Suprapubic skin (tissue), 4 donors: ENCODE results near the gene RPL39L. TPM values are rescaled to one million over a fixed set of nuclear protein-coding genes. Genes with fewer than 3 reads are reported as not detected.

Experiments used
- DNase-seq, 2 donors: peaks; one replicate each; pipeline ENCODE4 v3.0.0-alpha.2; 2019; ENCODE audit warnings: low spot score in 2 of 2
- H3K27ac ChIP-seq: fragments of 200-600 bp; sonication (generic); one replicate; pipeline ENCODE4 v1.5.1; 2019
- H3K27me3 ChIP-seq: fragments of 200-600 bp; sonication (generic); one replicate; pipeline ENCODE4 v1.5.1; 2019
- H3K36me3 ChIP-seq: fragments of 200-600 bp; sonication (generic); one replicate; pipeline ENCODE4 v1.5.1; 2019
- H3K4me1 ChIP-seq: fragments of 200-600 bp; sonication (generic); one replicate; pipeline ENCODE4 v1.5.1; 2019
- H3K4me3 ChIP-seq: fragments of 200-600 bp; sonication (generic); one replicate; pipeline ENCODE4 v1.5.1; 2019; ENCODE audit warnings: mild to moderate bottlenecking
- H3K9me3 ChIP-seq: fragments of 200-600 bp; sonication (generic); one replicate; pipeline ENCODE4 v1.5.1; 2019
- CTCF ChIP-seq, 2 donors: fragments of 200-600 bp in 1 of 2; fragments of 450-650 bp in 1 of 2; sonication (generic) in 1 of 2; IDR thresholded peaks; one replicate each; pipeline ENCODE4 v1.5.1; 2016 to 2019; ENCODE audit warnings: antibody characterized with exemption in 2 of 2, mild to moderate bottlenecking in 1 of 2, moderate library complexity in 1 of 2
- EP300 ChIP-seq: sonication (generic); formaldehyde crosslinking; IDR thresholded peaks from one replicate; pipeline ENCODE4 v1.6.1; 2017; ENCODE audit warnings: antibody characterized with exemption
- POLR2A ChIP-seq, 2 donors: fragments of 450-650 bp; IDR thresholded peaks; one replicate each; pipeline ENCODE4 v1.6.1; 2017; ENCODE audit warnings: antibody characterized with exemption in 2 of 2, mild to moderate bottlenecking in 2 of 2, moderate library complexity in 2 of 2
- POLR2AphosphoS5 ChIP-seq, 3 donors: sonication (generic); formaldehyde crosslinking; IDR thresholded peaks; one replicate each; pipeline ENCODE4 v1.6.1; 2017; ENCODE audit warnings: antibody characterized with exemption in 3 of 3
- WGBS: methylation state at CpG from one replicate; pipeline ENCODE4 v1.1.5; 2018; 5-methylcytosine and 5-hydroxymethylcytosine counted together
- total RNA-seq, 4 donors: library from RNA; depleted of rRNA; stranded (reverse); fragments of >200 nt; gene quantifications; one replicate each; pipeline ENCODE4 v1.1.0, GENCODE V29; 2016

The RPL39L gene
- total RNA-seq, 4 donors from 2014 or later: 7.1 to 12.2 (median 11.0) TPM

GRCh38 chr3:187104342-187104741 is 35.0 kb downstream of the RPL39L start:
- DNase-seq: no peak
- no peak overlapping the region for H3K27ac ChIP-seq
- no peak overlapping the region for H3K4me3 ChIP-seq

GRCh38 chr3:187103251-187103650 is 36.0 kb downstream of the RPL39L start:
- no peak for TF ChIP-seq CTCF (IDR thresholded peaks at IDR 0.05)
- no peak for TF ChIP-seq POLR2AphosphoS5 (IDR thresholded peaks at IDR 0.05)
- TF ChIP-seq POLR2A (IDR thresholded peaks at IDR 0.05): no peak
- DNase-seq: no peak
- WGBS: 89% methylated on average over 5 of the region's 5 CpGs
- no peaks in the 10 kb centered on the region for H3K27me3 ChIP-seq
- H3K9me3 ChIP-seq: no peaks in the 10 kb centered on the region
- no peak overlapping the region for H3K27ac ChIP-seq
- no peaks in the 10 kb centered on the region for H3K36me3 ChIP-seq
- peaks cover 13% of the 10 kb centered on the region for H3K4me1 ChIP-seq
- H3K4me3 ChIP-seq: no peak overlapping the region

More at GRCh38 chr3:187104342-187104741, 35.0 kb downstream of the RPL39L start:
- peaks cover 13% of the 10 kb centered on the region for H3K4me1 ChIP-seq
- H3K36me3 ChIP-seq: no peaks in the 10 kb centered on the region
- TF ChIP-seq POLR2A (IDR thresholded peaks at IDR 0.05) (no peak), POLR2AphosphoS5 (IDR thresholded peaks at IDR 0.05) (no peak), CTCF (IDR thresholded peaks at IDR 0.05) (no peak), EP300 (no peak)
- WGBS: 86% methylated on average over 7 of the region's 7 CpGs
- no peaks in the 10 kb centered on the region for H3K27me3 ChIP-seq
- H3K9me3 ChIP-seq: no peaks in the 10 kb centered on the region

- peak overlapping the region; percentile 35 for H3K4me3 ChIP-seq
- H3K36me3 ChIP-seq: no peaks in the 10 kb centered on the region
- 83% methylated on average over 1 of the region's 1 CpG for WGBS
- peaks cover 13% of the 10 kb centered on the region for H3K4me1 ChIP-seq
- H3K9me3 ChIP-seq: no peaks in the 10 kb centered on the region
- TF ChIP-seq POLR2AphosphoS5 (IDR thresholded peaks at IDR 0.05) (no peak), EP300 (no peak), CTCF (IDR thresholded peaks at IDR 0.05) (no peak), POLR2A (IDR thresholded peaks at IDR 0.05) (no peak)
- peak overlapping the region; percentile 20 for H3K27ac ChIP-seq
- H3K27me3 ChIP-seq: no peaks in the 10 kb centered on the region
- DNase-seq: no peak
These were observed 37.1 kb downstream of the RPL39L start for GRCh38 chr3:187102073-187102634.

GRCh38 chr3:187101184-187102072 is 37.9 kb downstream of the RPL39L start:
- WGBS: 47% methylated on average over 9 of the region's 9 CpGs
- Histone ChIP-seq H3K4me3 (peak overlapping the region; percentile 35), H3K27me3 (no peaks in the 10 kb centered on the region), H3K9me3 (no peaks in the 10 kb centered on the region), H3K36me3 (no peaks in the 10 kb centered on the region), H3K27ac (peak overlapping the region; percentile 20), H3K4me1 (peaks cover 13% of the 10 kb centered on the region)
- peak in 1 of 2 donors; percentile 75 for DNase-seq
- no peak for TF ChIP-seq CTCF (IDR thresholded peaks at IDR 0.05)
- no peak for TF ChIP-seq POLR2A (IDR thresholded peaks at IDR 0.05)
- no peak for TF ChIP-seq POLR2AphosphoS5 (IDR thresholded peaks at IDR 0.05)
- no peak for TF ChIP-seq EP300

- no peak overlapping the region for H3K4me3 ChIP-seq
- WGBS: 86% methylated on average over 2 of the region's 2 CpGs
- no peaks in the 10 kb centered on the region for H3K27me3 ChIP-seq
- TF ChIP-seq EP300: no peak
- no peak for DNase-seq
- H3K27ac ChIP-seq: no peak overlapping the region
- no peaks in the 10 kb centered on the region for H3K9me3 ChIP-seq
- no peaks in the 10 kb centered on the region for H3K36me3 ChIP-seq
- H3K4me1 ChIP-seq: peaks cover 13% of the 10 kb centered on the region
These were observed 40.3 kb downstream of the RPL39L start for GRCh38 chr3:187098923-187099512.
